Measurements from ENCODE around the gene KAZN. TPM values are rescaled to one million over a fixed set of nuclear protein-coding genes. Genes with fewer than 3 reads are reported as not detected.

Gene KAZN
- polyA plus RNA-seq, 4 donors = 3.0 to 39.5 (median 4.4) TPM

- Histone ChIP-seq H3K27me3 (ENCODE audit: control insufficient read depth in 3 of 3, insufficient read depth in 3 of 3, low read length in 3 of 3) (no peaks in the 10 kb centered on the region), H3K4me3 (ENCODE audit: low read depth in 1 of 3, low read length in 3 of 3) (no peak overlapping the region), H3K36me3 (ENCODE audit: control insufficient read depth in 3 of 3, insufficient read depth in 2 of 3, low read depth in 1 of 3, low read length in 3 of 3) (peaks cover 0 to 9% (median 0%) of the 10 kb centered on the region in 3 donors), H3K9me3 (ENCODE audit: control insufficient read depth in 2 of 2, insufficient read depth in 1 of 2, low read depth in 1 of 2, low read length in 1 of 2) (peaks cover 0 to 3% of the 10 kb centered on the region in 2 donors), H3K4me1 (ENCODE audit: control insufficient read depth in 3 of 3, insufficient read depth in 2 of 3, low read depth in 1 of 3, low read length in 2 of 3) (peaks cover 0 to 3% (median 0%) of the 10 kb centered on the region in 3 donors), H3K27ac (ENCODE audit: low read depth in 1 of 3, low read length in 2 of 3) (no peak overlapping the region)
- DNase-seq = no peak
- no peak for FAIRE-seq
- 75 to 89% (median 86%) methylated on average over 11 of the region's 11 CpGs for WGBS, 3 donors
Observed at GRCh38 chr1:15007368-15007767, 408.9 kb downstream of the KAZN start.

DNA sequence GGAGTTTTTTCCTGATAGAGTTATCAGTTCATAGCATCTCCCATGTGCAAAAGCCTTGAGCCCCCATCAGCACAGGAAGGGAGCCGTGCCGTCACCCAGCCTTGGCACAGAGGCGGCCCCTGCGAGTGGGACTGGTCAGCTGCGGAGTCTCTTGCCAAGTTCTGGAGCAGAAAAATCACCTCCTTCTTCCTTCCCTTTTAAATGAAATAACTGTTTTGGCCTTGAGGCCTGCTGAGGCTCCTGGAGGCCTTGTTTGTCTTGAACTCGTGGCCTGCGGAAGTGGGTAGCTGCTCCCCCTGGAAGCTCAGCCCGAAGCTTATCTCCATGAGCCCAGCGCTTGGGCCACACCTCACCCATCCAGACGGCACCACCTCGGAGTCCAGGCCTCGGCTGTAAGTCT lies 409.4 kb downstream of the KAZN start:
- Histone ChIP-seq H3K4me3 (ENCODE audit: low read depth in 1 of 3, low read length in 3 of 3) (no peak overlapping the region), H3K27ac (ENCODE audit: low read depth in 1 of 3, low read length in 2 of 3) (no peak overlapping the region), H3K36me3 (ENCODE audit: control insufficient read depth in 3 of 3, insufficient read depth in 2 of 3, low read depth in 1 of 3, low read length in 3 of 3) (peaks cover 0 to 9% (median 0%) of the 10 kb centered on the region in 3 donors), H3K9me3 (ENCODE audit: control insufficient read depth in 2 of 2, insufficient read depth in 1 of 2, low read depth in 1 of 2, low read length in 1 of 2) (peaks cover 0 to 3% of the 10 kb centered on the region in 2 donors), H3K27me3 (ENCODE audit: control insufficient read depth in 3 of 3, insufficient read depth in 3 of 3, low read length in 3 of 3) (no peaks in the 10 kb centered on the region), H3K4me1 (ENCODE audit: control insufficient read depth in 3 of 3, insufficient read depth in 2 of 3, low read depth in 1 of 3, low read length in 2 of 3) (peaks cover 0 to 3% (median 0%) of the 10 kb centered on the region in 3 donors)
- 59 to 75% (median 72%) methylated on average over 12 of the region's 12 CpGs for WGBS, 3 donors
- no peak for DNase-seq
- no peak for FAIRE-seq

DNA sequence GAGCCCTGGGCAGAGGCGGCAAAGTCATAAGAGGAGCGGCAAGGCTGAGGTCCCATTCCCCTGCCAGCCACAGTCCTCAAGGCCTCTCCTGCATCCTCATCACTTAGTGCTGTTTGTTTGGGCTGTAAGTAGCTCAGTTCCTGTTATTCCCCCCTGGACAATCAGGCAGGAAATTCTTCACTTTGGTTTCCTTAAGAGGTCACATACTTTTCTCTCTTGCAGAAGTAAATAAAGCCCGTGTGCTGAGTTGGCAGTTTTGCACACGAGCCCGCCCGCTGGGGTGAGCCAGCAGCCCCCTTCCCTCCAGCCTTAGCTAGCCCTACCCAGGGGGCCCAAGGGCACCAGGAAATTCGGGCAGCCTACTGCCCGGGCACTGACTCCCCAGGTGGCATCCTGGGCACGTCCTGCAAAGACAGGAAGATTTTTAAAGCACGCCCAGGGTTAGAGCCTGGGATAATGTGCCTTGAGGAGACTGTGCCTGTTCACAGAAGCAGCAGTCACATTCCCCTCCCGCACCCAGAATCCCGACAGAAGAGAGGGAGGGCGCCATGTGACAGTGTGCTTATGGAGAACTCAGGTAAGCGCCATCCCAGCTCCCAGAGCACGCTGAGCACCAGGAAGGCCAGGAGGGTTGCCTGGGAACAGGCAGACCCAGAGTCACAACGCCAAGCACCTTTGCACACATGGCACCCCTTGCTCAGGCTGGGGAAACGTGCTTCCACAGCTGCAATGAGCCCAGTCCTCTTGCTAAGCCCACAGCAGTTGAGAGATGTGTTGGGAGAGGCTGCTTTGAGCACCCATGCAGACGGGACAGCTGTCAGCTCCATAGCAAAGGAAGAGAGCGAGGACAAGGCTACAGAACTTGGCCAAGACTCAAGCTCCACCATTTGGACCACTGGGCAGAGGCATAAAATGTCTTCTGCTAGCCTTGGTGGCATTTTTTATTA lies 410.6 kb downstream of the KAZN start:
- Histone ChIP-seq H3K27me3 (ENCODE audit: control insufficient read depth in 3 of 3, insufficient read depth in 3 of 3, low read length in 3 of 3) (no peaks in the 10 kb centered on the region), H3K9me3 (ENCODE audit: control insufficient read depth in 2 of 2, insufficient read depth in 1 of 2, low read depth in 1 of 2, low read length in 1 of 2) (peaks cover 0 to 3% of the 10 kb centered on the region in 2 donors), H3K4me1 (ENCODE audit: control insufficient read depth in 3 of 3, insufficient read depth in 2 of 3, low read depth in 1 of 3, low read length in 2 of 3) (peaks cover 0 to 3% (median 0%) of the 10 kb centered on the region in 3 donors), H3K4me3 (ENCODE audit: low read depth in 1 of 3, low read length in 3 of 3) (no peak overlapping the region), H3K27ac (ENCODE audit: low read depth in 1 of 3, low read length in 2 of 3) (peak overlapping the region in 1 of 3 donors; percentile 22), H3K36me3 (ENCODE audit: control insufficient read depth in 3 of 3, insufficient read depth in 2 of 3, low read depth in 1 of 3, low read length in 3 of 3) (peaks cover 0 to 11% (median 0%) of the 10 kb centered on the region in 3 donors)
- 71 to 82% (median 80%) methylated on average over 19 of the region's 19 CpGs for WGBS, 3 donors
- FAIRE-seq (no peak), DNase-seq (no peak)

DNA sequence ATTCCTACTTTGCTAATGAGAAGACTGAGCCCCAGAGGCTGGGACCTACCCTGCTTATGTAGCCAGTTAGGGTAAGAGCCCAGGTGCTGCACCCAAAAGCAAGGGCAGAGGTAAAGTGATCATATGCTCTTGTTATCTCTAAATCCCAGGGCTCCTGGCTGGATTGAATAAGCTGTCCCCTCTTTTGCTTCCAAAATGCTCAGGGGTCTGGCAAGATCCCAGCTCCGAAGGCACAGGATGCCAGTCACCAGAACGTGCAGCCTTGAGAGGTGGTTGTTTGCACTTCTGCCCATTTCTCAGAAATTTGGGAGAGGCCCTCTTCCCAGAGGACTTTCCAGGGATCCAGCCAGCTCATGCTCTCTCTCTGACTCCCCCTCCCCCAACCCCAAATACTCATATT lies 412.7 kb downstream of the KAZN start:
- H3K27ac ChIP-seq (ENCODE audit: low read depth in 1 of 3, low read length in 2 of 3) = no peak overlapping the region
- H3K27me3 ChIP-seq (ENCODE audit: control insufficient read depth in 3 of 3, insufficient read depth in 3 of 3, low read length in 3 of 3) = no peaks in the 10 kb centered on the region
- WGBS, 3 donors = 67 to 83% (median 75%) methylated on average over 2 of the region's 2 CpGs
- peaks cover 0 to 3% of the 10 kb centered on the region in 2 donors for H3K9me3 ChIP-seq (ENCODE audit: control insufficient read depth in 2 of 2, insufficient read depth in 1 of 2, low read depth in 1 of 2, low read length in 1 of 2)
- FAIRE-seq (no peak), DNase-seq (no peak)
- no peak overlapping the region for H3K4me3 ChIP-seq (ENCODE audit: low read depth in 1 of 3, low read length in 3 of 3)
- peaks cover 0 to 3% (median 0%) of the 10 kb centered on the region in 3 donors for H3K4me1 ChIP-seq (ENCODE audit: control insufficient read depth in 3 of 3, insufficient read depth in 2 of 3, low read depth in 1 of 3, low read length in 2 of 3)
- H3K36me3 ChIP-seq (ENCODE audit: control insufficient read depth in 3 of 3, insufficient read depth in 2 of 3, low read depth in 1 of 3, low read length in 3 of 3) = peaks cover 0 to 11% (median 0%) of the 10 kb centered on the region in 3 donors

GRCh38 chr1:15011661-15012060 lies 413.2 kb downstream of the KAZN start:
- DNase-seq (no peak), FAIRE-seq (no peak)
- 85 to 90% (median 88%) methylated on average over 8 of the region's 8 CpGs for WGBS, 3 donors
- H3K27me3 ChIP-seq (ENCODE audit: control insufficient read depth in 3 of 3, insufficient read depth in 3 of 3, low read length in 3 of 3) = no peaks in the 10 kb centered on the region
- peaks cover 0 to 14% (median 0%) of the 10 kb centered on the region in 3 donors for H3K36me3 ChIP-seq (ENCODE audit: control insufficient read depth in 3 of 3, insufficient read depth in 2 of 3, low read depth in 1 of 3, low read length in 3 of 3)
- no peak overlapping the region for H3K27ac ChIP-seq (ENCODE audit: low read depth in 1 of 3, low read length in 2 of 3)
- H3K4me1 ChIP-seq (ENCODE audit: control insufficient read depth in 3 of 3, insufficient read depth in 2 of 3, low read depth in 1 of 3, low read length in 2 of 3) = peaks cover 0 to 3% (median 0%) of the 10 kb centered on the region in 3 donors
- H3K9me3 ChIP-seq (ENCODE audit: control insufficient read depth in 2 of 2, insufficient read depth in 1 of 2, low read depth in 1 of 2, low read length in 1 of 2) = peaks cover 0 to 5% of the 10 kb centered on the region in 2 donors
- no peak overlapping the region for H3K4me3 ChIP-seq (ENCODE audit: low read depth in 1 of 3, low read length in 3 of 3)

DNA sequence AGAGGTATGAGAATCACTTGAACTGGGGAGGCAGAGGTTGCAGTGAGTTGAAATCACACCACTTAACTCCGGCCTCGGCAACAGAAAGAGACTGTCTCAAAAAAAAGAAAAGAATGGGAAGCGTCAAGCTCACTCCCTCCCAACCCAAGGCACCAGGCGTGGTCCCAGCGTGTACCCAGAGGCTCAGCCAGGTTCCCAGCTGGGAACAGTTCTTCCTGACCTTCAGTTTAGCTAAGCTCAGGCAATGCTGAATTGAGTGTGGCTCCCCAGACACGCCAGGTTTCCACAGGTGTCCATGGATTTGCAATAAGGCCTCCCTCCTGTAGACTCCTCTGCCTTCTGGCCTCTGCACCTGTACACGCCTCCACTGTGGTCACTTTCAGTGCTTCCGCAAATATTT lies 414.3 kb downstream of the KAZN start:
- FAIRE-seq (no peak), DNase-seq (no peak)
- no peak overlapping the region for H3K27ac ChIP-seq (ENCODE audit: low read depth in 1 of 3, low read length in 2 of 3)
- peaks cover 0 to 14% (median 0%) of the 10 kb centered on the region in 3 donors for H3K36me3 ChIP-seq (ENCODE audit: control insufficient read depth in 3 of 3, insufficient read depth in 2 of 3, low read depth in 1 of 3, low read length in 3 of 3)
- peaks cover 0 to 3% (median 0%) of the 10 kb centered on the region in 3 donors for H3K4me1 ChIP-seq (ENCODE audit: control insufficient read depth in 3 of 3, insufficient read depth in 2 of 3, low read depth in 1 of 3, low read length in 2 of 3)
- WGBS, 3 donors = 77 to 86% (median 79%) methylated on average over 8 of the region's 8 CpGs
- no peak overlapping the region for H3K4me3 ChIP-seq (ENCODE audit: low read depth in 1 of 3, low read length in 3 of 3)
- peaks cover 0 to 8% of the 10 kb centered on the region in 2 donors for H3K9me3 ChIP-seq (ENCODE audit: control insufficient read depth in 2 of 2, insufficient read depth in 1 of 2, low read depth in 1 of 2, low read length in 1 of 2)
- no peaks in the 10 kb centered on the region for H3K27me3 ChIP-seq (ENCODE audit: control insufficient read depth in 3 of 3, insufficient read depth in 3 of 3, low read length in 3 of 3)

DNA sequence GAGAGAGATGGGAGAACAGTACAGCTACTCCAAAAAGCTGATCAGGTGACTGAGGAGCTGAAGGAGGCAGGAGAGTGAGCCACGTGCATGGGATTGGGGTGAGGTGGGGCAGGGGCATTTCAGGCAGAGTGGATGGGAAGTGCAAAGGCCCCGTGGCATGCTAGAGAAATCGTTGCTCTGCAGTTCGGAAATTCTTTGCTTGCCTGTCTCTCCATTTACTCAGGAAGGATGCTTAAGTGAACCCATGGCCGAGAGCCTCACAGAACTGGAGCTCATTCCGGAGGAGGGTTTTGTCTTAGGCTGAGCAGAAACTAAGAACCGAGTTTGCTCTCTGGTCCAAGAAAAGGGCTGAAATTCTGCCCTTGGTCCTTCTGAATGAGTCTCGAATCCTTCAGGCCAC lies 415.3 kb downstream of the KAZN start:
- Histone ChIP-seq H3K9me3 (ENCODE audit: control insufficient read depth in 2 of 2, insufficient read depth in 1 of 2, low read depth in 1 of 2, low read length in 1 of 2) (peaks cover 0 to 8% of the 10 kb centered on the region in 2 donors), H3K4me1 (ENCODE audit: control insufficient read depth in 3 of 3, insufficient read depth in 2 of 3, low read depth in 1 of 3, low read length in 2 of 3) (no peaks in the 10 kb centered on the region), H3K4me3 (ENCODE audit: low read depth in 1 of 3, low read length in 3 of 3) (no peak overlapping the region), H3K27me3 (ENCODE audit: control insufficient read depth in 3 of 3, insufficient read depth in 3 of 3, low read length in 3 of 3) (no peaks in the 10 kb centered on the region), H3K27ac (ENCODE audit: low read depth in 1 of 3, low read length in 2 of 3) (no peak overlapping the region), H3K36me3 (ENCODE audit: control insufficient read depth in 3 of 3, insufficient read depth in 2 of 3, low read depth in 1 of 3, low read length in 3 of 3) (peaks cover 0 to 6% (median 0%) of the 10 kb centered on the region in 3 donors)
- no peak for FAIRE-seq
- 84 to 88% (median 87%) methylated on average over 8 of the region's 8 CpGs for WGBS, 3 donors
- DNase-seq = no peak

DNA sequence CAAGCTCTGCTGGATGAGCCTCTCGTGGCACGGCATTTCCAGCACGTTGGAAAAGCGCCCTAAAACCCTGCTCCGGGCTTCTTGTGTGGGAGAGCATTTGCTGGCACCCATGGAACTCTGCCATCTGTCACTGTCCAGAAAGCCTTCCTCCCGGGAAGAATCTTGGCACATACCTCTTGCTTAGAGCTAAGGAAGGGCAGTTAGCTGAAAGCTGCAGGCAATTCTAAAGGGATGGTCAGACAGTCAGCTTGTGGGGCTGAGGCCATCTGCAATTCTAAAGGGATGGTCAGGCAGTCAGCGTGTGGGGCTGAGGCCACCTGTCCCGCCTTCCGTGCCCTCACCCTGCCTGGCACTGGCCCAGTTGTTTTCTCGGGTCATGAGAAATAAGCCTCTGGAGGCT lies 416.0 kb downstream of the KAZN start:
- Histone ChIP-seq H3K27me3 (ENCODE audit: control insufficient read depth in 3 of 3, insufficient read depth in 3 of 3, low read length in 3 of 3) (no peaks in the 10 kb centered on the region), H3K36me3 (ENCODE audit: control insufficient read depth in 3 of 3, insufficient read depth in 2 of 3, low read depth in 1 of 3, low read length in 3 of 3) (peaks cover 0 to 10% (median 0%) of the 10 kb centered on the region in 3 donors), H3K9me3 (ENCODE audit: control insufficient read depth in 2 of 2, insufficient read depth in 1 of 2, low read depth in 1 of 2, low read length in 1 of 2) (peaks cover 0 to 5% of the 10 kb centered on the region in 2 donors), H3K4me3 (ENCODE audit: low read depth in 1 of 3, low read length in 3 of 3) (no peak overlapping the region), H3K4me1 (ENCODE audit: control insufficient read depth in 3 of 3, insufficient read depth in 2 of 3, low read depth in 1 of 3, low read length in 2 of 3) (no peaks in the 10 kb centered on the region), H3K27ac (ENCODE audit: low read depth in 1 of 3, low read length in 2 of 3) (no peak overlapping the region)
- DNase-seq = no peak
- FAIRE-seq = no peak
- 73 to 76% (median 75%) methylated on average over 10 of the region's 10 CpGs for WGBS, 3 donors

Measured in small intestine (tissue), 7 donors.